OCI-LY7 (cell line): ENCODE data around the gene ZC2HC1B.

Source experiments
- CTCF ChIP-seq: fragments of 200-600 bp; sonication (generic); conservative IDR thresholded peaks from 2 replicates; pipeline ENCODE4 v1.5.1; 2014; ENCODE audit warnings: mild to moderate bottlenecking, antibody characterized with exemption, low read length, moderate library complexity, mixed read lengths
- EZH2phosphoT487 ChIP-seq: fragments of 200-600 bp; sonication (generic); IDR thresholded peaks from 2 replicates; pipeline ENCODE4 v1.6.1; 2018; ENCODE audit warnings: low read depth, borderline replicate concordance, mild to moderate bottlenecking, mixed run types, antibody characterized with exemption, low read length, moderate library complexity, mixed read lengths

GRCh38 chr6:143953922-143954321, 89.6 kb downstream of the ZC2HC1B start:
- TF ChIP-seq CTCF, result no peak
- no peak for TF ChIP-seq EZH2phosphoT487
